ENCODE measurements around the gene SNRNP200. TPM values are rescaled to one million over a fixed set of nuclear protein-coding genes. Genes with fewer than 3 reads are reported as not detected.

The SNRNP200 gene
- total and polyA plus RNA-seq, 2 donors: 58.3 to 107 TPM

DNA sequence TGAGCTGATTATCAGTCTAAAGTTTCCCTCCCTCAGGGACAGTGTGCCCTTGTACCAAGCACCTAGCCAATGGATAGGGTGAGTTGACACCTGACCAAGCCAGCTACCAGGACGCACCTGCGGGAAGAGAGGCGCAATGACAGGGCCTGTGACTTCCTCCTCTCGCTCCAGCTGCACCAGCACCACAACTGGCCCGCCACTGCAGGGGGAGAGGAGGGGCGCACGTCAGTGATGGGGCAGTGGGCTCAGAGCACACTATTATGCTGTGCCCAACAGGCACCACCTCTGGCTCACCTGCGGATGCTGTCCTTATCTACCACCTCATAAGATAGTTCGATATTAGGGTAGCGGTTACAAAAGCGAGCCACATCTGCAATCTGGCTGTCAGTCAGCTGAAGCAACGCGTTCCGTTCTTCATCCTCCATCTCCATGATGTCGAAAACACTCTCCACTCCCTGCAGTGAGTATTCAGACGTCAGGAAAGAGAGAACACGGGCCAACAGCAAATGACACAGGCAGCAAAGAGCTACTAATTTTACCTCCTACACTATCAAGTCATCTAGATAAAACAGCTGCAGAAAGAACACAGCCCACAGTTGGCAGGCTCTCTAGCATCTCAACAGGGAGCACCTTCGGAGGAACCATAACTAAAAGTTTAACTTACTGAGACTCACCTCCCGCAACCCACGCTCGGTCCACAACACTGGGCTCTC, 28.4 kb downstream of the SNRNP200 start:
- WGBS: 95% methylated on average over 21 of the region's 21 CpGs
- Histone ChIP-seq H3K27ac (ENCODE audit: low read depth) (no peak overlapping the region), H3K4me3 (ENCODE audit: low read depth, low read length) (no peak overlapping the region), H3K36me3 (ENCODE audit: insufficient read depth) (peaks cover 4% of the 10 kb centered on the region), H3K4me1 (ENCODE audit: insufficient read depth) (no peaks in the 10 kb centered on the region)
- DNase-seq (ENCODE audit: extremely low spot score): no peak

DNA sequence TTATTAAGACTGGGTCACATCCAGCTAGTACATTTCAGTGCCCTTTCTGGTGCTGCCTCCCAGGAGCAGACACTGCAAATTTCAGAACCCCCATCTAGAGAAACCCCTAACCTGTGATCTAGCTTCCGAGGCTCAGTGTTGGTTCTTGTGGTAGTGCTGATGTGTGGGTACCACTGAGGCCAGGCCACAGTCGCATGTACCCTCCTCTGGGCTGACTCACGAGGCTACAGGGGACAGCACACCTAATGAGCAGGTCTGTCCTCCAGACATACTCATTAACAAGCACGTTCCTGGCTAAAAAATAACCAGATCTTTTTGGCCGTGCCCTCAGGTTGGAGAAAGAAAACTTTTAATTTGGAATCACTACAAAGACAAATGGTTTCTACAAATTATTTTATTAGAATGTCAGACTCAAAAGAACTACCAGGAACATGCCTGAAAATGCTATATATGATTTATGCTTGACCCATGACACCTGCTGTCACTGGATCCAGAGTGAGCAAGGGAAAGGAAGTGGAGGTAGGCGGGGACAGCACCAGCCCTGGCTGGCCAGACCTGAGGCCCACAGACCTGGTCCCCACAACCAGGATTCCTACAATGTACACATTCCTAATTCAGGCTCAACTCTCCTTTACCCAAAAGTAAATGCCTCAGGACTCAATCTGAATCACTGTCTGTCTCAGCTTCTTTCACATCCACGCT, 30.8 kb downstream of the SNRNP200 start:
- Histone ChIP-seq H3K36me3 (ENCODE audit: insufficient read depth) (peaks cover 4% of the 10 kb centered on the region), H3K27ac (ENCODE audit: low read depth) (no peak overlapping the region), H3K4me3 (ENCODE audit: low read depth, low read length) (no peak overlapping the region), H3K4me1 (ENCODE audit: insufficient read depth) (no peaks in the 10 kb centered on the region)
- DNase-seq (ENCODE audit: extremely low spot score): no peak
- WGBS: 80% methylated on average over 7 of the region's 7 CpGs

DNA sequence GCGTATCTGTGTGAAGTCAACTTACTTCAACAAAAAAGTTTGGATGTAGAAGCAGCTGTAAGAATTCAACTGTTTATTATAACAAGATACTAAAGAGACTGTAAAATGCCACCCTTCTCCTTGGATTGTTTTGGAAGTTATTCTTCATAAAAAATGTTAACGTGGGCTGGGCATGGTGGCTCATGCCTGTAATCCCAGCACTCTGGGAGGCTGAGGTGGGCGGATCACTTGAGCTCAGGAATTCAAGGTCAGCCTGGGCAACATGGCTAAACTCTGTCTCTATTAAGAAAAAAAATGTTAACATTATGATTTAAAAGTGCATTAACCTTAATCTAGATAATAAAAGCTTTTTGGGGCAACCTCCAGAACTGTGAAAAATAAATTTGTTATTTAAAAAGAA, 31.6 kb downstream of the SNRNP200 start:
- Histone ChIP-seq H3K27ac (ENCODE audit: low read depth) (no peak overlapping the region), H3K36me3 (ENCODE audit: insufficient read depth) (peaks cover 5% of the 10 kb centered on the region), H3K4me3 (ENCODE audit: low read depth, low read length) (no peak overlapping the region), H3K4me1 (ENCODE audit: insufficient read depth) (no peaks in the 10 kb centered on the region)
- WGBS: 59% methylated on average over 3 of the region's 3 CpGs
- no peak for DNase-seq (ENCODE audit: extremely low spot score)

DNA sequence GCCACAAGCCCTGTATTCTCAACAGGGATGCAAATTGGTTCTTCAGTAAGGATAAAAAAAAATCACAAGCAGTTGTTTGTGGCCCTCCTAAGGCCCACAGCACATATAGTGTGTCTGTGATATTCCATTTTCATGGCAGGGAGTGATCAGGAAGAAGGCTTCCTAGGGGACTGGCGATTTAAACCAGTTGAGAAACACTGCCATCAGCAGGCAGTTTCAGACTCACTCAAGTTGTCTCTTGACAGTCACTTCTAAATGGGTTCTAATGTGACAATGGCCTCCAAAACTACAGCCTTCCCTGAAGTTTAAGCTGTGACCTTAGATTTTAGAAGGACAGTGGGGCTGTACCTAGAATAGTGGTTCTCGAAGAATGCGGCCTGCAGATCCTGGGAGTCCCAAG, 33.4 kb downstream of the SNRNP200 start:
- DNase-seq (ENCODE audit: extremely low spot score): no peak
- H3K27ac ChIP-seq (ENCODE audit: low read depth): no peak overlapping the region
- WGBS: 86% methylated on average over 3 of the region's 3 CpGs
- H3K4me1 ChIP-seq (ENCODE audit: insufficient read depth): no peaks in the 10 kb centered on the region
- H3K4me3 ChIP-seq (ENCODE audit: low read depth, low read length): no peak overlapping the region
- peaks cover 6% of the 10 kb centered on the region for H3K36me3 ChIP-seq (ENCODE audit: insufficient read depth)

DNA sequence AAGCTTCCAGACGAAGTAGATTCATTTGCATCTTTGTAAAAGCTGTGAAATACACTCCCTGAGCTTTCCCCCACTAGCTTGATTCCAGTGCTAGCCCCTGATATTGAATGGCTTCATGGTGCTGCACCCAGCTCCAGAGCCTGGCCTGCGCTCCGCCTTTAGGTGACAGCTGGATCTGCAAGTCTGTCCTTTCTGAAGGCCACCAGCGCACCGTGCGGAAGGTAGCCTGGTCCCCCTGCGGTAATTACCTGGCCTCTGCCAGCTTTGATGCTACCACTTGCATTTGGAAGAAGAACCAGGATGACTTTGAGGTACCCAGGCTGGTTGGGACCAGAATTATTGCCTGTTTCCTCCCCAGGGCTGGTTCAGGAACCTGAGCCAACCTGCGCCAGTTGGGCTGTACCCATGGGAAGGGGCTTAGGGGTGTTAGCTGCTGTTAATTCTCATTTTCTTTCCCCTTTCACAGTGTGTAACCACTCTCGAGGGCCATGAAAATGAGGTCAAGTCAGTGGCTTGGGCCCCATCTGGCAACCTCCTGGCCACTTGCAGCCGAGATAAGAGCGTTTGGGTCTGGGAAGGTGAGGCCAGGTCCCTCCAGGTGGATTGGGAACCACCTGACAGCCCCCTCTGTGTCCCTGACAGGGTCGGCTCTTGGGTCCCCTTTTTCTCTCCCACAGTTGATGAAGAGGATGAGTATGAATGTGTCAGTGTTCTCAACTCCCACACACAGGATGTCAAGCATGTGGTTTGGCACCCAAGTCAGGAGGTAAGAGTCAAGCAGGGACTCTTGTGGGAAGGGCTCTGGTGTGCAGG, 38.0 kb downstream of the SNRNP200 start:
- DNase-seq (ENCODE audit: extremely low spot score): no peak
- WGBS: 74% methylated on average over 12 of the region's 12 CpGs
- Histone ChIP-seq H3K4me3 (ENCODE audit: low read depth, low read length) (no peak overlapping the region), H3K4me1 (ENCODE audit: insufficient read depth) (no peaks in the 10 kb centered on the region), H3K27ac (ENCODE audit: low read depth) (no peak overlapping the region), H3K36me3 (ENCODE audit: insufficient read depth) (peaks cover 2% of the 10 kb centered on the region)

DNA sequence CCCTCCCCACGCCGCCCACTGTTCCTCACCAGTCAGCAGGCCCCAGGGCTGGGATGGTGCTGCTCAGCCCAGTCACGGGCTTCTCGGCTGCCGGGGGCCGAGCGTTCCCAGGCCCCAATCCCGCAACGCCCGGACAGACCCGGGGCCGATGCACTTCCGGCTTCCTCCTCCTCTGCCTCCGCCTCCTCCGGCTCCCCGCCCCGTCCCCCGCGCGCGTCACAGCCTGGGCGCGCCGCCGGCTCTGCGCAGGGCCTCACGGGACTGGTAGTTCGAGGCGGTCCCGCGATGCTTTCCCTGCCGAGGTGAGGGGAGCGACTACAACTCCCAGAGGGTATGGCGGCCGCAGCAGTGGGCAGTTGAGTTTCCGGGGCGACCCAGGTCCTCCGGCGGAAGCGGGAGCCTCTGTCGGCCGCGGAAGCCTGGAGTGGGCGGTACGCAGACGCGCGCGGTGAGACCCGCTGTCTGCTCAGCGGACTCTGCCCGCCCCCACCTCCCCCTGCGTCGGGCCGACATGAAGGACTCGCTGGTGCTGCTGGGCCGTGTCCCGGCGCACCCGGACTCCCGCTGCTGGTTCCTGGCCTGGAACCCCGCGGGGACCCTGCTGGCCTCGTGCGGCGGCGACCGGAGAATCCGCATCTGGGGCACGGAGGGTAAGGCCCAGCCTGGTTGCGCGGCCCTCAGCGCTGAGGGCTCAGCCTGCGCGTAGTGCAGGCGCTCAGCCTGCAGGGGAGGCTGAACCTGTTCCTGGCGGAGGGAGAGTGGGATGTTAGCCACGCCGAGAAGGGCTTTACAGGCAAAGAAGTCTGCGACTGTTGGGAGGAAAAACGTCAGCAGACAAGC, 39.3 kb downstream of the SNRNP200 start, which contains the start of the genes CIAO1 and TMEM127:
CIAO1 (plus strand) TSS at position 386 of the 840 bp plus-strand sequence; CDS start at position 512, 126 bp downstream.
TMEM127 (minus strand) TSS at position 158 of the 840 bp plus-strand sequence. CDS start 616 bp downstream, outside the sequence.
- DNase-seq (ENCODE audit: extremely low spot score): peak; percentile 89
- Histone ChIP-seq H3K36me3 (ENCODE audit: insufficient read depth) (peaks cover 2% of the 10 kb centered on the region), H3K27ac (ENCODE audit: low read depth) (peak within 1 kb of the TSS; percentile 84), H3K4me1 (ENCODE audit: insufficient read depth) (no peaks in the 10 kb centered on the region), H3K4me3 (ENCODE audit: low read depth, low read length) (peak within 1 kb of the TSS; percentile 77)
- WGBS: under 1% methylated on average over 81 of the region's 81 CpGs

DNA sequence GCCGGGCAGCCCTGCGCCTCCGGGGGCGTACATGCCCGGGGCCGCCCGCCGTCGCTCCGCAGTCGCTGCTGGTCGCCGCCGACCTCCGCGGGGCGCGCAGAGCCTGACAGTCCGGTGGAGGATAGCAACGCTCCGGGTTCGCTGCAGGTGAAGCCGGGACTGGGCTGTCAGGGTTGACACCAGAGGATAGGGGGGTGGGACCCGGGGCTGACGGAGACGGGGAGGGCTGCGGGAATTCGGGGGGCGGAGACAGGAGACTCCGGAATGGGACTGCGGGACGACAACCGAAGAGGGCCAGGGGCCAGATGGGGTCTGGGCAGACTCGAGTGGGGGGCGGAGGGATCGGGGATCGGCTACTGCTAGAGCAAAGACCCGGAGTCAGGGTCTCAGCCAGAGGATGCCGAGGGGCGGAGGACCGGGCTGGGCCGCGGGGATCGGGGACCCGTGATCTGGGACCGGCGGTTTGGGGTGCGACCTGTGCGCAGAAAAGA, 40.0 kb downstream of the SNRNP200 start:
- peaks cover 2% of the 10 kb centered on the region for H3K36me3 ChIP-seq (ENCODE audit: insufficient read depth)
- DNase-seq (ENCODE audit: extremely low spot score): no peak
- under 1% methylated on average over 49 of the region's 49 CpGs for WGBS
- peak overlapping the region; percentile 84 for H3K27ac ChIP-seq (ENCODE audit: low read depth)
- no peaks in the 10 kb centered on the region for H3K4me1 ChIP-seq (ENCODE audit: insufficient read depth)
- H3K4me3 ChIP-seq (ENCODE audit: low read depth, low read length): peak overlapping the region; percentile 77

DNA sequence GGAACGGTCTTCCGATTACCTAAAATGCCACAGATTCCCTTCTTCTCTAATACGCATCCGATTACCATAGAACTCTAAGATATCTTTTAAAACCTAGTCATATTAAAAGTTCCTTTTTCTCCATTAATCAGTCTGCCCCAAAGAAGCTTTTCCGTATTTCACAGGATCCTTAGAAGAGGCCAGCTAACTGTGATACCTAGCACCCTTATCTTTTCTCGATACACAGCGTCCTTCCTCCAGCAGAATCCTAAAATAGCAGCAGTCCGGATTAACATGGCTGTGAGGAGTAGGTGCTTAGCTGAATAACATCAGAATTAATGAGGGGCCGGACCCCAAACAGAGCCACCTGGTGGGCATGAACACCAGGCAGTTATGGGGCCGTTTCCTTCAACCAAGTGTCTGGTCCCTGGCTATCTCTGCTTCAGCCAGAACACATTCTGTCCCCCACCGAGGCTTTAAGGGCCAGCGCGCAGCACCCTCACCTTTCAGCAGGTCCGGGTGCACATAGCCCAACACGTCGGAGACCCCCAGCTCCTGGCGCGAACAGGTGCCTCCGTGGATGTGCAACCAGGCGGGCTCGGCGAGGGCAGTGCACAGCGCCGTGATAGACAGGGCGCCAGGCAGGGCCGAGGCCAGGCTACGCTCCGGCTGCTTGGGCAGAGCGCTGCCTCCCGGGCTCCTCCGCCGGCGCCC, 40.5 kb downstream of the SNRNP200 start:
- Histone ChIP-seq H3K36me3 (ENCODE audit: insufficient read depth) (peaks cover 2% of the 10 kb centered on the region), H3K27ac (ENCODE audit: low read depth) (no peak overlapping the region), H3K4me1 (ENCODE audit: insufficient read depth) (no peaks in the 10 kb centered on the region), H3K4me3 (ENCODE audit: low read depth, low read length) (peak overlapping the region; percentile 77)
- 12% methylated on average over 33 of the region's 33 CpGs for WGBS
- DNase-seq (ENCODE audit: extremely low spot score): no peak

DNA sequence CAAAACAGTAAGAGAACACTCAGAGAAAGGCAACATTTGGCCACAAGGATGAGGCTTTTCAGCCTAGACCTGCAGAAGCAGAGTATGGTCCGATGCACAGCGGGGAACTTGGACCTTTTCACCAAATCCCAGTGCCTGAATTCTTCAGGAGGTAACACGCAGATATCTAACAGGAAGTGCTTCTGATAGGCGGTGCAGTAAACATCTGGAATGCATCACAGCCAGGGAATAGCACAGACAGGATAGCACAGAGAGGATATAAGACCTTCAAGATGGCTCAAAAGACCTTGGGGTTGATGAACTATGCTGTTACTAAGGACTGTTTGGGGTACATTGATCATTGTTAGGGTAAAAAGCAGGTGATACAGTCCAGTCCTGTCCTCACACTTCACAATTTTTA, 41.3 kb downstream of the SNRNP200 start:
- no peaks in the 10 kb centered on the region for H3K4me1 ChIP-seq (ENCODE audit: insufficient read depth)
- 32% methylated on average over 4 of the region's 4 CpGs for WGBS
- peaks cover 2% of the 10 kb centered on the region for H3K36me3 ChIP-seq (ENCODE audit: insufficient read depth)
- no peak for DNase-seq (ENCODE audit: extremely low spot score)
- no peak overlapping the region for H3K27ac ChIP-seq (ENCODE audit: low read depth)
- H3K4me3 ChIP-seq (ENCODE audit: low read depth, low read length): peak overlapping the region; percentile 77

DNA sequence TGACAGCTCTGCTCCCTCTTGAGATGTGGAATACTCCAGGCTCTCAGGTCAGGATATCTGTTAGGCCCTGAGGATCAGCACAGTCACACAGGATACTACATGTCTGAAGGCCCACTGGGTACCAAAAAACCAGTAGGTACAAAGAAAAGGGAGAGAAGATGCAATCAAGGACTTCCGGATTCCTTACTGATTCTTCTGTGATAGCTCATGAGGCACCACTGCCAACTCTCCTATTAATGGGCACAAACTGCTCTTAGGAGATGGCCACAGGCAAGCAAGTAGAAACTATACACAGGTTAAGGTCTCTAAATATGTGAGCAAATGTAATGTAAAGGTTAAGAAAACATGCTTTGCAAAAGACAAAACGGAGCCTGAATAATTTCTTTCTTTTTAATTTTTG, 43.0 kb downstream of the SNRNP200 start:
- Histone ChIP-seq H3K36me3 (ENCODE audit: insufficient read depth) (no peaks in the 10 kb centered on the region), H3K4me3 (ENCODE audit: low read depth, low read length) (no peak overlapping the region), H3K27ac (ENCODE audit: low read depth) (no peak overlapping the region), H3K4me1 (ENCODE audit: insufficient read depth) (no peaks in the 10 kb centered on the region)
- 74% methylated on average over 2 of the region's 2 CpGs for WGBS
- DNase-seq (ENCODE audit: extremely low spot score): no peak

DNA sequence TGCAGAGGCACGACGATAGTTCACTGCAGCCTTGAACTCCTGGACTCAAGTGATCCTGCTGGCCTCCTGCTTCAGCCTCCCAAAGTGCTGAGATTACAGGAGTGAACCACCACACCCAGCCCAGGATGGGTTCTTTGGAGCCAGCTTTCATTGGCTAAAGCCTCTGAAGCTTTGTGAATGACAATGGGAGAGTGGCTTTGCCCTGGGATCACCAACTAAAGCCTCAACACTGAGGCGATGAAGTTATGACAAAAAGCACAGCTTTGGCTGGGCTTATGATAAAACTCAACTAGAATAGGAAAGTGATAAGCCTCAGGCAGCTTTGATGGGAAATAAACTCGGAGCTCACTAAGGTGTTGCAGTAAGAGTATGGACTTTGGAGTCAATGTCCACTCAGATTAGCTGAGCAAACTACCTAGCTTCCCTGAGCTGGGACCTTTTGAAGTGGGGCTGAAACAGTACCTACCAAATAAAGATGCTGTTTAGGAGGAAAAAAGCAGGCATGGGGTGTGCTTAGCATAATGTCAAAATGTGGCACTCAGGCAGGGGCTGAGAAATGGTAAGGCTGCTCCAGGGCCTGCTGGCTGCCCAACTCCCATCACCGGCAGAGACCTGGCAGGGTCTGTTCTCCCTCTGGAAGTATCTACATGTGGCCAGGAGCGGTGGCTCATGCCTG, 43.9 kb downstream of the SNRNP200 start:
- Histone ChIP-seq H3K27ac (ENCODE audit: low read depth) (peak overlapping the region; percentile 60), H3K4me3 (ENCODE audit: low read depth, low read length) (no peak overlapping the region), H3K36me3 (ENCODE audit: insufficient read depth) (no peaks in the 10 kb centered on the region), H3K4me1 (ENCODE audit: insufficient read depth) (no peaks in the 10 kb centered on the region)
- 85% methylated on average over 6 of the region's 6 CpGs for WGBS
- no peak for DNase-seq (ENCODE audit: extremely low spot score)
